Fibroblast of mammary gland (primary cell): Measurements from ENCODE around the gene ANKRD26.

Experiments
- DNase-seq: peaks from one replicate; pipeline ENCODE4 v3.0.0-alpha.2; 2010; ENCODE audit warnings: low read depth
- H3K4me3 ChIP-seq: 2 replicates; pipeline ENCODE4 v1.5.1; 2011; ENCODE audit warnings: low read depth, mild to moderate bottlenecking, low read length, moderate library complexity; ENCODE audit not compliant: control insufficient read depth
- CTCF ChIP-seq: conservative IDR thresholded peaks from 2 replicates; pipeline ENCODE4 v1.5.1; 2011; ENCODE audit warnings: low read depth, low read length, inconsistent platforms; ENCODE audit not compliant: control insufficient read depth, insufficient read depth

ANKRD26 gene

DNA sequence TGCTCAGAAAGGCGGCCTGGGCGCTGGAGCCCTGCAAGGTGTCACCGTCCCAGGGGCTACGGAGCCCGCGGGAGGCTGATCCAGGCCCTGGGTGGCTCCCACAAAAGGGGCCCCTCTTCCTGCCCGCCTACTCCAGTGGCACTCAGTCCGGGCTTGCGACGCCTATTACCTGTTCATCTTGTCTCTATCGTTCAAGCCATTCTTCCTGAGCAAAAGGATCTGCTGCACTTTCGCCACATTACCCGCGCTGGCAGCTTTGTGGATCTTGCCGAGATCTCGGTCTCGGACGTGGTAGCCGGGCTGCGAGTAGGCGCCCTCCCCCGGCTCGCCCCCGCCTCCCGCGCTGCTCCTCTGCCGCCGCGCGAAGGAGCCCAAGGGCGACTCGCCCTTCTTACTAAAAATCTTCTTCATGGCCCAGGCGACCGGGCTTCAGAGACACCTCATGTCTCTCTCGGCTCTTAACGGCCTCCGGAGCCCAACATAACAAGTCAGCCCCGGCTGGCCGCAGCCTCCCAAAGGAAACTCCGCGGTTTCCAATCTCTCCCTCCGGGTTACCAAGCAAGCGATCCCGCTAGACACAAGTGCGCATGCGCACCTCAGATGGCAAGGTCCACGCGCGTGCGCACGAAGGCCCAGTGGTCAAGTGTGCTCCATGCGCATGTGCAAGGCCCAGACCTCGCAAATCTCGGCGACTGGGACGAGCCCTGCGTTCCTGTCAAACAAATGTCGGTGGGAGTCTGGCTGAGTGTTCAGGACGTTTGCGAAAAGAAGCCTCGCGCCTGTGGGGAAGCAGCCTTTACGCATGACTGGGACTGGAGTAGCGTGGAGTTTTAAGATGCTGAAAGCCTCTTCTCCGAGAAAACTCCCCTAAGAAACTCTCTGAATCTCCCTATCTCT, at the start of gene ANKRD26:
Gene ANKRD26 (minus strand): TSS at position 579 of the 897 bp plus-strand sequence. CDS start 168 bp downstream, at position 411.
- H3K4me3 ChIP-seq = peak within 1 kb of the TSS; percentile 86
- peak; percentile 97 for DNase-seq
- no peak for TF ChIP-seq CTCF

DNA sequence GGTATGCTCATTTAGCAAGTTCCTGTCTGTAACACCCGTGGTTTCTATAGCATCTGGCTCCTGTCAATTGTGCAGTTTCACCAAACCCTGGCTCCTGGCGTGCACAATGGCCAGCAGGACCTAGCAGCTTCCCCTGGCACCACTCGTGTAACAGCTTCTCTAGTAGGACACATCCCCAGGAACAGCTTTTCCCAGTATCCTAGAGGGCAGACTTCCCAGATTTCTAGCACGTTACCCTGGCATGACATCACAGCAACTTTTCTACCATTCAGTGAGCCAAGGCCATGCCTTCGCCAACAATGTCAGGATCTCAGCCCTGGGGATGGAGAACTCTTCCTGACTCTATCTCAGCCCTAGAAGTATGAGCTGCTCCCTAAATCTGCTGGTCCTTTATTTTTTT, 47.4 kb upstream of the ANKRD26 start:
- TF ChIP-seq CTCF = no peak
- peak; percentile 6 for DNase-seq
- H3K4me3 ChIP-seq = no peak overlapping the region

DNA sequence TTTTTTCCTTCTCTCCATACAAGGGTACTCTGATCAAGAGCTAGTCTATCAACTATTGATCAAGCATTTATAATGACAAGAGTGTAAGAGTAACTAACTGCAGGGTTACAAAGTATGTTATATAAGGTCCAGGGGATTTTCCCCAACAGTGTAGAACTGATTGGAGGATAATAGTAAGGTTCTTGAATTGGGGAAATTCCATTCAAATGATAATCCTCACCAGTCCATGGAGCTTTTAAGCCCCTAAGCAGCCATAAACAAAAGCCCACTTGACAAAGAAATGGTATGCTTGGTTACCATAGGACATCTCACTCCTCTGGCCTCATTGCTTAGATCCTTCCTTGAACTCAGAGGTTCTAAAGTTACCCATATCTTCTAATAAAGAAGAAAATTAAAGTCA, 45.6 kb upstream of the ANKRD26 start:
- TF ChIP-seq CTCF = no peak
- H3K4me3 ChIP-seq = no peak overlapping the region
- DNase-seq = no peak

- TF ChIP-seq CTCF = no peak
- no peak overlapping the region for H3K4me3 ChIP-seq
- DNase-seq = no peak
These were observed 43.4 kb upstream of the ANKRD26 start for GRCh38 chr10:27143686-27144085.

- no peak for DNase-seq
- TF ChIP-seq CTCF = no peak
- no peak overlapping the region for H3K4me3 ChIP-seq
These were observed 38.0 kb upstream of the ANKRD26 start for GRCh38 chr10:27138277-27138676.

GRCh38 chr10:27134371-27134770, 34.1 kb upstream of the ANKRD26 start:
- no peak for TF ChIP-seq CTCF
- H3K4me3 ChIP-seq = no peak overlapping the region
- DNase-seq = no peak
